SK-N-SH treated with all-trans-retinoic acid at 6 μM for 48 hours (cell line): Measurements from ENCODE around the gene NTM.

Experiments
- OSR1 ChIP-seq: fragments of 250-450 bp; sonication (Bioruptor Pico); IDR thresholded peaks from 2 replicates; pipeline ENCODE4 v1.8.0; 2022; ENCODE audit warnings: moderate library complexity, mild to moderate bottlenecking, inconsistent platforms
- ZFP3 ChIP-seq: fragments of 250-450 bp; sonication (Bioruptor Pico); IDR thresholded peaks from 2 replicates; pipeline ENCODE4 v1.5.0; 2020; ENCODE audit warnings: mild to moderate bottlenecking, moderate library complexity

DNA sequence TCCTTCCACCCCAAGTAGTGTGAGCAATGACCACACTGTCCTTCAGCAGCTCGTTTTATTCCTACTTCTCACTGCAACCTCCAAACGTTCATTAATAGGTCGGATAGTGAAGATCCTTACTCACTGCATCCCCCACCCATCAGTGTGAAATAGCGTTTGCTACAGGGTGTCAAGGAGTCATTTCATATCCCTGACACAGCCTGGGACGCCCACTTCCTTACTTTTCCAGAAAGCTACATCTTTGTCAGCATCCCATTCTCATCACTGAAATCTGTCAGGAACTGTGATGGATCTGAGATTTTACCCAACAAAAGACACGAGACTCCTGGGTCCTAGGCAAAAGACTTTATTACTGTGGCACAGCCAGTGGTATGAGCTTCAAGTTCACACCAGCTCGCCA, 592.4 kb downstream of the NTM start:
- TF ChIP-seq ZFP3 (CRISPR knock-in tag), result no peak
- no peak for TF ChIP-seq OSR1 (CRISPR knock-in tag)
